H9 (cell line): ENCODE results near the gene ADRM1. TPM values are rescaled to one million over a fixed set of nuclear protein-coding genes. Genes with fewer than 3 reads are reported as not detected.

ENCODE experiments used
- DNase-seq: peaks from one replicate; pipeline ENCODE4 v3.0.0-alpha.2; 2017
- H2AFZ ChIP-seq: one replicate; pipeline ENCODE4 v1.6.1; 2013; ENCODE audit warnings: mild to moderate bottlenecking, low read length, control low read depth, moderate library complexity
- H2AK5ac ChIP-seq: 2 replicates; pipeline ENCODE4 v1.6.1; 2013; ENCODE audit warnings: low read length, control low read depth, mixed read lengths; ENCODE audit not compliant: insufficient read length
- H2BK120ac ChIP-seq: one replicate; pipeline ENCODE4 v1.6.1; 2013; ENCODE audit warnings: low read depth, mild to moderate bottlenecking, low read length, control low read depth, inconsistent platforms; ENCODE audit not compliant: poor library complexity, severe bottlenecking
- H2BK12ac ChIP-seq: 2 replicates; pipeline ENCODE4 v1.6.1; 2013; ENCODE audit warnings: low read length, control low read depth, mixed read lengths, low read depth; ENCODE audit not compliant: insufficient read length
- H2BK15ac ChIP-seq: 2 replicates; pipeline ENCODE4 v1.6.1; 2013; ENCODE audit warnings: low read depth, low read length, control low read depth
- H2BK20ac ChIP-seq: one replicate; pipeline ENCODE4 v1.6.1; 2013; ENCODE audit warnings: low read depth, mild to moderate bottlenecking, low read length, control low read depth, inconsistent platforms; ENCODE audit not compliant: poor library complexity, severe bottlenecking
- H2BK5ac ChIP-seq: 2 replicates; pipeline ENCODE4 v1.6.1; 2013; ENCODE audit warnings: low read length, control low read depth, mixed read lengths; ENCODE audit not compliant: insufficient read length
- H3K14ac ChIP-seq: 2 replicates; pipeline ENCODE4 v1.6.1; 2013; ENCODE audit warnings: low read length, control low read depth; ENCODE audit not compliant: insufficient read depth
- H3K18ac ChIP-seq: 2 replicates; pipeline ENCODE4 v1.6.1; 2013; ENCODE audit warnings: low read depth, mild to moderate bottlenecking, mixed read lengths, low read length, control low read depth; ENCODE audit not compliant: insufficient read length
- H3K23ac ChIP-seq: 2 replicates; pipeline ENCODE4 v1.6.1; 2013; ENCODE audit warnings: low read length, control low read depth, mixed read lengths, low read depth; ENCODE audit not compliant: insufficient read length
- H3K23me2 ChIP-seq: 2 replicates; pipeline ENCODE4 v1.6.1; 2013; ENCODE audit warnings: low read depth, mild to moderate bottlenecking, mixed read lengths, low read length, control low read depth; ENCODE audit not compliant: insufficient read length, poor library complexity, severe bottlenecking
- H3K27ac ChIP-seq: 2 replicates; pipeline ENCODE4 v1.5.1; 2013; ENCODE audit warnings: low read length, control low read depth, mixed read lengths, low read depth; ENCODE audit not compliant: insufficient read length
- H3K27me3 ChIP-seq: 2 replicates; pipeline ENCODE4 v1.6.1; 2013; ENCODE audit warnings: low read length, control low read depth, inconsistent platforms; ENCODE audit not compliant: insufficient read depth
- H3K4ac ChIP-seq: 2 replicates; pipeline ENCODE4 v1.6.1; 2013; ENCODE audit warnings: low read depth, mild to moderate bottlenecking, control low read depth, inconsistent platforms, low read length, moderate library complexity
- H3K4me1 ChIP-seq: 2 replicates; pipeline ENCODE4 v1.6.1; 2013; ENCODE audit warnings: low read length, control low read depth, inconsistent platforms; ENCODE audit not compliant: insufficient read depth
- H3K4me2 ChIP-seq: 2 replicates; pipeline ENCODE4 v1.6.1; 2013; ENCODE audit warnings: low read length, control low read depth, mixed read lengths; ENCODE audit not compliant: insufficient read length, insufficient read depth
- H3K56ac ChIP-seq: 2 replicates; pipeline ENCODE4 v1.6.1; 2013; ENCODE audit warnings: low read depth, mild to moderate bottlenecking, mixed read lengths, low read length, control low read depth; ENCODE audit not compliant: insufficient read length
- H3K79me1 ChIP-seq: 2 replicates; pipeline ENCODE4 v1.6.1; 2013; ENCODE audit warnings: low read depth, mild to moderate bottlenecking, moderate library complexity, low read length, control low read depth, inconsistent platforms; ENCODE audit not compliant: insufficient read depth, poor library complexity, severe bottlenecking
- H3K79me2 ChIP-seq: 2 replicates; pipeline ENCODE4 v1.6.1; 2013; ENCODE audit warnings: low read length, control low read depth, inconsistent platforms; ENCODE audit not compliant: insufficient read depth
- H3K9ac ChIP-seq: 2 replicates; pipeline ENCODE4 v1.6.1; 2013; ENCODE audit warnings: low read length, control low read depth, mixed read lengths; ENCODE audit not compliant: insufficient read length; ENCODE audit errors: extremely low read depth
- H3K9me3 ChIP-seq: one replicate; pipeline ENCODE4 v1.6.1; 2013; ENCODE audit warnings: low read depth, low read length, inconsistent platforms; ENCODE audit not compliant: control insufficient read depth
- H3T11ph ChIP-seq: one replicate; pipeline ENCODE4 v1.6.1; 2013; ENCODE audit warnings: mild to moderate bottlenecking, low read length, control low read depth, inconsistent platforms
- H4K20me1 ChIP-seq: one replicate; pipeline ENCODE4 v1.6.1; 2013; ENCODE audit not compliant: control insufficient read depth, insufficient read length, insufficient read depth
- H4K5ac ChIP-seq: 2 replicates; pipeline ENCODE4 v1.6.1; 2013; ENCODE audit warnings: low read depth, mild to moderate bottlenecking, mixed read lengths, low read length, control low read depth; ENCODE audit not compliant: insufficient read length
- H4K8ac ChIP-seq: replicated peaks from 2 replicates; pipeline ENCODE4 v1.6.1; 2013; ENCODE audit warnings: low read length, control low read depth, mixed read lengths, low read depth; ENCODE audit not compliant: insufficient read length
- H4K91ac ChIP-seq: 2 replicates; pipeline ENCODE4 v1.6.1; 2013; ENCODE audit warnings: low read depth, mild to moderate bottlenecking, moderate library complexity, mixed read lengths, low read length, control low read depth; ENCODE audit not compliant: insufficient read length
- H3K27ac Mint-ChIP-seq, 3 experiments: 2 replicates in 2 of 3; 3 replicates in 1 of 3; pipeline ENCODE4 v1.8.0; 2020 to 2021; ENCODE audit warnings: mixed read lengths in 3 of 3, mild to moderate bottlenecking in 1 of 3, moderate library complexity in 1 of 3
- H3K27me3 Mint-ChIP-seq: 2 replicates; pipeline ENCODE4 v1.8.0; 2021; ENCODE audit warnings: low read depth, mild to moderate bottlenecking, moderate library complexity, mixed read lengths
- H3K36me3 Mint-ChIP-seq, 3 experiments: 2 replicates in 2 of 3; 3 replicates in 1 of 3; pipeline ENCODE4 v1.8.0; 2020 to 2021; ENCODE audit warnings: low read depth in 3 of 3, mixed read lengths in 3 of 3; ENCODE audit not compliant: insufficient read depth in 1 of 3
- H3K4me1 Mint-ChIP-seq, 2 experiments: 2 replicates each; pipeline ENCODE4 v1.8.0; 2020; ENCODE audit warnings: mixed read lengths in 2 of 2
- H3K4me3 Mint-ChIP-seq, 2 experiments: 2 replicates in 1 of 2; 3 replicates in 1 of 2; pipeline ENCODE4 v1.8.0; 2020 to 2021; ENCODE audit warnings: mild to moderate bottlenecking in 2 of 2, mixed read lengths in 2 of 2, moderate library complexity in 1 of 2
- H3K9me3 Mint-ChIP-seq, 2 experiments: 2 replicates in 1 of 2; 3 replicates in 1 of 2; pipeline ENCODE4 v1.8.0; 2020; ENCODE audit warnings: mild to moderate bottlenecking in 2 of 2, mixed read lengths in 2 of 2, moderate library complexity in 1 of 2
- CTCF ChIP-seq: fragments of 200-600 bp; sonication (generic); conservative IDR thresholded peaks from 3 replicates; pipeline ENCODE4 v1.8.0; 2021; ENCODE audit warnings: antibody characterized with exemption, mild to moderate bottlenecking
- WGBS: extraction: QIAGEN DNeasy Blood & Tissue Kit; methylation state at CpG from one replicate; pipeline ENCODE4 v1.1.7; 2013; ENCODE audit warnings: missing lambda C conversion rate, low lambda C conversion rate, mixed read lengths; ENCODE audit not compliant: insufficient read length; ENCODE audit errors: extremely low coverage; 5-methylcytosine and 5-hydroxymethylcytosine counted together
- total RNA-seq: library from RNA; stranded (reverse); gene quantifications from 2 replicates; pipeline ENCODE4 v1.2.1, GENCODE V29; 2021

The ADRM1 gene
- total RNA-seq, 1 experiment from 2014 or later: 153 TPM

GRCh38 chr20:62272200-62272599, 30.6 kb upstream of the ADRM1 start:
- Histone ChIP-seq H3K4ac (no peak overlapping the region), H2BK5ac (no peak overlapping the region), H2AFZ (no peak overlapping the region), H3K23ac (no peak overlapping the region), H3K27me3 (no peaks in the 10 kb centered on the region), H2AK5ac (no peak overlapping the region), H3K14ac (no peak overlapping the region; the same call in 1 of the 2 replicates), H3K9me3 (no peaks in the 10 kb centered on the region), H3K79me2 (no peaks in the 10 kb centered on the region), H3K27ac (no peak overlapping the region), H3K56ac (no peak overlapping the region), H3K9ac (no peak overlapping the region), H2BK15ac (no peak overlapping the region), H3K18ac (no peak overlapping the region), H3K23me2 (no peaks in the 10 kb centered on the region), H3K4me1 (no peaks in the 10 kb centered on the region), H2BK12ac (no peak overlapping the region), H3K4me2 (no peak overlapping the region), H4K91ac (no peak overlapping the region), H2BK120ac (no peak overlapping the region), H3K79me1 (no peaks in the 10 kb centered on the region), H4K20me1 (peaks cover 5% of the 10 kb centered on the region), H4K8ac (no peak overlapping the region), H3T11ph (no peak overlapping the region), H4K5ac (no peak overlapping the region), H2BK20ac (no peak overlapping the region)
- WGBS: no CpG with 5 or more reads among the region's 10 CpGs
- TF ChIP-seq CTCF: no peak; the same call in 2 of the 3 replicates
- no peak for DNase-seq
- Mint-ChIP-seq H3K27ac (0 out of 7 replicates have a peak overlapping the region, but pooled peaks of 1 of the 3 experiments have one; percentile 57), H3K4me1 (no peaks in the 10 kb centered on the region), H3K9me3 (no peaks in the 10 kb centered on the region), H3K36me3 (peaks cover 13 to 49% (median 42%) of the 10 kb centered on the region in 3 experiments; a peak in 6 of 7 replicates), H3K4me3 (no peak overlapping the region), H3K27me3 (no peaks in the 10 kb centered on the region; the same call in 1 of the 2 replicates)
